ENCODE measurements around the gene BCKDHB.

- TF ChIP-seq NRF1 (IDR thresholded peaks at IDR 0.05; ENCODE audit: low read depth, low read length) (no peak), RFX5 (IDR thresholded peaks at IDR 0.05; ENCODE audit: low read length) (no peak), USF2 (IDR thresholded peaks at IDR 0.05; ENCODE audit: borderline replicate concordance, low read depth, low read length) (no peak), CTCF (IDR thresholded peaks at IDR 0.05) (no peak), EZH2phosphoT487 (IDR thresholded peaks at IDR 0.05; ENCODE audit: borderline replicate concordance, low read depth) (no peak)
Measured at GRCh38 chr6:80357674-80358073, 251.2 kb downstream of the BCKDHB start.

Data from SK-N-SH (cell line).